HG02623 (cell line): Measurements from ENCODE around the gene MAP2K3.
"Not testable (repeated sequence)": the region's sequence is repeated elsewhere in the genome, so short reads cannot be mapped to it uniquely, and the experiment has no call there.

ENCODE experiments used
- ATAC-seq: cut with Tn5 transposase; IDR thresholded peaks from one replicate; pipeline ENCODE4 v1.9.1; 2021; ENCODE audit warnings: moderate library complexity; ENCODE audit not compliant: unreplicated experiment

MAP2K3 gene

GRCh38 chr17:21349358-21350050 is 65.0 kb downstream of the MAP2K3 start:
- ATAC-seq, result not testable (repeated sequence)

- ATAC-seq, result not testable (repeated sequence)
These were observed 66.0 kb downstream of the MAP2K3 start for GRCh38 chr17:21350495-21350894.

- ATAC-seq, result no peak
These were observed 67.0 kb downstream of the MAP2K3 start for GRCh38 chr17:21351366-21352065.

GRCh38 chr17:21352221-21352980 is 67.9 kb downstream of the MAP2K3 start:
- ATAC-seq, result no peak

GRCh38 chr17:21352981-21353265 is 68.4 kb downstream of the MAP2K3 start:
- no peak for ATAC-seq

GRCh38 chr17:21353326-21354010 is 69.0 kb downstream of the MAP2K3 start:
- ATAC-seq, result no peak

GRCh38 chr17:21354796-21355385 is 70.4 kb downstream of the MAP2K3 start:
- no peak for ATAC-seq

GRCh38 chr17:21355586-21355985 is 71.1 kb downstream of the MAP2K3 start:
- ATAC-seq, result no peak

GRCh38 chr17:21356537-21357127 is 72.1 kb downstream of the MAP2K3 start:
- no peak for ATAC-seq

- no peak for ATAC-seq
These were observed 72.8 kb downstream of the MAP2K3 start for GRCh38 chr17:21357281-21357680.

GRCh38 chr17:21357696-21358656 is 73.5 kb downstream of the MAP2K3 start:
- no peak for ATAC-seq

GRCh38 chr17:21358682-21359482 is 74.4 kb downstream of the MAP2K3 start:
- no peak for ATAC-seq

GRCh38 chr17:21359483-21359840 is 75.0 kb downstream of the MAP2K3 start:
- ATAC-seq, result no peak

- ATAC-seq, result no peak
These were observed 75.5 kb downstream of the MAP2K3 start for GRCh38 chr17:21360048-21360447.

GRCh38 chr17:21361020-21361809 is 76.7 kb downstream of the MAP2K3 start:
- ATAC-seq, result no peak

GRCh38 chr17:21362331-21362931 is 77.9 kb downstream of the MAP2K3 start:
- ATAC-seq, result no peak

GRCh38 chr17:21363776-21364642 is 79.5 kb downstream of the MAP2K3 start:
- ATAC-seq, result no peak
